BE2C (cell line): ENCODE results near the gene ZFP91.

ENCODE experiments used
- DNase-seq: peaks from one replicate; pipeline ENCODE4 v3.0.0-alpha.2; 2020
- H3K27me3 ChIP-seq: fragments of 250-450 bp; sonication (Bioruptor Pico); 2 replicates; pipeline ENCODE4 v1.5.1; 2020; ENCODE audit warnings: mild to moderate bottlenecking
- H3K36me3 ChIP-seq: fragments of 250-450 bp; sonication (Bioruptor Pico); 2 replicates; pipeline ENCODE4 v1.5.1; 2020; ENCODE audit warnings: mild to moderate bottlenecking
- H3K4me1 ChIP-seq: fragments of 250-450 bp; sonication (Bioruptor Pico); 2 replicates; pipeline ENCODE4 v1.5.1; 2020
- H3K4me3 ChIP-seq: 2 replicates; pipeline ENCODE4 v1.5.1; 2011; ENCODE audit warnings: low read depth, low read length
- H3K9me3 ChIP-seq: fragments of 250-450 bp; sonication (Bioruptor Pico); 2 replicates; pipeline ENCODE4 v1.5.1; 2020
- TF ChIP-seq, protein P1 (sequence below): IDR thresholded peaks from 2 replicates; pipeline ENCODE4 v1.5.1; 2012; ENCODE audit warnings: mild to moderate bottlenecking, low read depth, low read length

The ZFP91 gene

DNA sequence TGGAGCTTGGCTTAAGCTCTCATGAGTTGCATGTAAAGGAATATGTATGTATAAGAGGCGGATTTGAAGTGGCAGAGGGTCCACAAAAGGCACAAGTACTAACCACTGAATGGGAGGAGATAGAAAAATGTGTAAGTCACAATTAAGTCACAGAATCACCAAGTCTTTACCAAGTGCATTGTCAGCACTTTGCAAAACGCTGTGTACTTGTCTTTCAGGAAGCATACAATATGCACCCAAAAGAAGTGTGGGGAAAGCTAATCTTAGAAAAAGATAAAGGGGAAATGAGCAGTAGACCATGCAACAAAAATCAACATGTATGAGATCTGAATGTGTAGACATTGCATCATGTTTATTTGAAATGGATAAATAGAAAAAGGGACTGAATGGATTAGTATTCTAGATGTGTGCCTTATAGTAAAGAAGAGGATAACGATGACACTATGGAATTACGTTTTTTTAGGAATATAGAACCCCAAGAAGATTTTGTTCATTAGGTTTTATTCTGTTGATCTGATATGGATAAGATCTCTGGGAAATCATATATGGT is 48.1 kb downstream of the ZFP91 start:
- no peaks in the 10 kb centered on the region for H3K4me1 ChIP-seq
- TF ChIP-seq, protein P1, sequence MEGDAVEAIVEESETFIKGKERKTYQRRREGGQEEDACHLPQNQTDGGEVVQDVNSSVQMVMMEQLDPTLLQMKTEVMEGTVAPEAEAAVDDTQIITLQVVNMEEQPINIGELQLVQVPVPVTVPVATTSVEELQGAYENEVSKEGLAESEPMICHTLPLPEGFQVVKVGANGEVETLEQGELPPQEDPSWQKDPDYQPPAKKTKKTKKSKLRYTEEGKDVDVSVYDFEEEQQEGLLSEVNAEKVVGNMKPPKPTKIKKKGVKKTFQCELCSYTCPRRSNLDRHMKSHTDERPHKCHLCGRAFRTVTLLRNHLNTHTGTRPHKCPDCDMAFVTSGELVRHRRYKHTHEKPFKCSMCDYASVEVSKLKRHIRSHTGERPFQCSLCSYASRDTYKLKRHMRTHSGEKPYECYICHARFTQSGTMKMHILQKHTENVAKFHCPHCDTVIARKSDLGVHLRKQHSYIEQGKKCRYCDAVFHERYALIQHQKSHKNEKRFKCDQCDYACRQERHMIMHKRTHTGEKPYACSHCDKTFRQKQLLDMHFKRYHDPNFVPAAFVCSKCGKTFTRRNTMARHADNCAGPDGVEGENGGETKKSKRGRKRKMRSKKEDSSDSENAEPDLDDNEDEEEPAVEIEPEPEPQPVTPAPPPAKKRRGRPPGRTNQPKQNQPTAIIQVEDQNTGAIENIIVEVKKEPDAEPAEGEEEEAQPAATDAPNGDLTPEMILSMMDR = no peak
- no peak overlapping the region for H3K4me3 ChIP-seq
- peaks cover 7% of the 10 kb centered on the region for H3K36me3 ChIP-seq
- DNase-seq = no peak
- no peaks in the 10 kb centered on the region for H3K9me3 ChIP-seq
- H3K27me3 ChIP-seq = no peaks in the 10 kb centered on the region

DNA sequence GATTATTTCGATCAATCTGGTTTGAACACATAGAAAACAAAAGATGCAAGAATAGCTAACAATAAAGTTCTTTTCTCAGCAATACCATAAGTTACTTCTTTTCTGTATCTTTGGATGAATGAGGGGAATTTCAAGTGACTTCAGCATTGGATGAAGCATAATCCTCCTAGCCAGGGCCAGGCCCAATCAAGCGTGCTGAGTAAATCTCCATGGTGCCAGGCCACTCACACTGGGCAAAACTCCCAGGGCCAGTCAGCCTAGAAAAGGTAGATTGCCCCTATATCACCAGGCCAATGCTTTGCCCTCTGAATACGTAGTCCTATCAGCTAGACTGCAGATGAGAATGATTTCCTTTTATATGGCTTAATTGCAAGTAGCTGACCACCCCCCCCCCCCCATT is 49.6 kb downstream of the ZFP91 start:
- no peaks in the 10 kb centered on the region for H3K4me1 ChIP-seq
- TF ChIP-seq, protein P1 = no peak
- H3K9me3 ChIP-seq = no peaks in the 10 kb centered on the region
- H3K4me3 ChIP-seq = no peak overlapping the region
- peaks cover 7% of the 10 kb centered on the region for H3K36me3 ChIP-seq
- no peaks in the 10 kb centered on the region for H3K27me3 ChIP-seq
- no peak for DNase-seq

DNA sequence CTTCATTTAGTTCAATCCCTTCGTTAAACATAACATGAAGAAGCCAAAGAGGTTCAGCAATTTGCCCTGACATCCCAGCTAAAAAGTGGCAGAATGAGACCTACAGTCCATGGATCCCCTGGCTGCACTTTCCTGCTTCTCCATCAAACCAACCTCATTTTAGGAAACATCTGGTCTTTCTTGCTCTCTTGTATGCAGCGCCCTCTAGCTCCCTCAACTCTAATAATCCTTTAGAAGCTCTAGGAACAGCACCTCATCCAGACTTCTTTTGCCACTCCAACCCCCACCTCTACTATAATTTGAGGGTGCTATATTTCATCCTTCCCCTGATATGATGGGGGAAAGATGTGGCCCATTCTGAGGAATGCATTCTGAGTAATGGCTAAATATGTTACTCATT is 51.0 kb downstream of the ZFP91 start:
- H3K4me1 ChIP-seq = no peaks in the 10 kb centered on the region
- no peaks in the 10 kb centered on the region for H3K27me3 ChIP-seq
- no peak overlapping the region for H3K4me3 ChIP-seq
- H3K9me3 ChIP-seq = no peaks in the 10 kb centered on the region
- no peaks in the 10 kb centered on the region for H3K36me3 ChIP-seq
- DNase-seq = peak; percentile 11
- TF ChIP-seq, protein P1 = peak; percentile 57

DNA sequence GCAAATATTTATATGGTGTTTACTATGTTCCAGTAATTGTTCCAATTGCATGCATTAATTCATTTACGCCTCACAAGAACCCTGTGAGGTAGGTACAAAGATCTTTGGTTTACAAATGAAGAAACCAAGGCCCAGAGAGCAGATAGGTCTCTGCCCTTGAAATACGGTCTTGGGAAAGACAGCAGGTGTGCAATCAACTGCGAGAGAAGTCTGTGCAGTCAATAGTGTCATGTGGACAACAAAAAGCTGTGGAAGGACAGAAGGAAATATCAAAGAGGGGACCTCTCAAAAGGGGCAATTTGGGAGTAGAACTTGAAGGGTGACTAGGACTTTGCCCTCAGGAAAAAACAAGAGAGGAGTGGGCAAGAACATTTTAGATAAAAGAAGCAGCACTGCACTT is 52.5 kb downstream of the ZFP91 start:
- Histone ChIP-seq H3K9me3 (no peaks in the 10 kb centered on the region), H3K36me3 (no peaks in the 10 kb centered on the region), H3K27me3 (no peaks in the 10 kb centered on the region), H3K4me3 (no peak overlapping the region), H3K4me1 (no peaks in the 10 kb centered on the region)
- DNase-seq = no peak
- TF ChIP-seq, protein P1 = no peak

DNA sequence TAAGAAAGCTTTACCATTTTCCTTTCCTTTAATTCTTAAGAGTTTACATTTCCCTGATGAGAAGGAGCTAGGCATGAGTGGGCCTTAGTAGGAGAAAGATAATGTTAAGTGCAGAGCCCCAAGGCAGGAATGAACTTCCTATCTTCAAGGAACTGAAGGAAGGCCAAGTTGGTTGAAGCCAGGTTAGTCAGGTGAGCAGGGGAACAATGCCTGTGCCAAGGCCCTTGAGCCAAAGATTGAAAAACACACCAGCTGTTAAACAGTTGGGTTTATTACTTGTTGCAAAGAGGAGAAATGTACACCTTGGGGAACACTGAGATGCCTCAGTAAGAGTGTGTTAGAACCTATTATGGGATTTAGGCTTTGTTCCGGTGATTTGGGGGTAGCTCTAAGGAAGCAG is 53.6 kb downstream of the ZFP91 start:
- H3K9me3 ChIP-seq = no peaks in the 10 kb centered on the region
- no peak overlapping the region for H3K4me3 ChIP-seq
- DNase-seq = no peak
- no peaks in the 10 kb centered on the region for H3K4me1 ChIP-seq
- H3K36me3 ChIP-seq = no peaks in the 10 kb centered on the region
- TF ChIP-seq, protein P1 = no peak
- no peaks in the 10 kb centered on the region for H3K27me3 ChIP-seq

DNA sequence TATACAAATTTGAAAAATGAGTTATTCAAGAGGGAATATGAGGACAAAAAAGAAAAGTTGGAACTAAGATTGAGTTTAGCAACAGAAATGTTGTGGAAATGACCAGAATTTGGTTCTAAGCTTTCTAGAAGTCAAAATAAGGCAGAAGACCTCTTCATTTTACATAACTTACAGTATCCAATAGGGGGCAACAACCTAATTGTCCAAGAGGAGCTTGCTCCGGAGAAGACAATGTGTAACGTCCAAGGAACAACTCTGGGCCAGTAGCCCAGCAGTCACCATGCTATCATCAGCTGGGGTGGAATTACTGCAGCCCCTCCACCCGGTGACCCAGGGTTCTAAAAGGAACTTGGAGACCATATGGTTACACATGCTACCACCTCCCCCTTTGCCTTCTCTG is 57.7 kb downstream of the ZFP91 start:
- Histone ChIP-seq H3K9me3 (no peaks in the 10 kb centered on the region), H3K27me3 (no peaks in the 10 kb centered on the region), H3K4me3 (no peak overlapping the region), H3K36me3 (no peaks in the 10 kb centered on the region), H3K4me1 (no peaks in the 10 kb centered on the region)
- DNase-seq = no peak
- TF ChIP-seq, protein P1 = no peak
